Muscle layer of colon (tissue), 2 donors: ENCODE results near the gene CDO1.

Source experiments
- H3K27ac ChIP-seq: one replicate; pipeline ENCODE4 v1.7.0; 2013; ENCODE audit warnings: low read depth, mild to moderate bottlenecking, low read length, moderate library complexity
- H3K27me3 ChIP-seq, 2 donors: one replicate each; pipeline ENCODE4 v1.7.0; 2013; ENCODE audit warnings: low read length in 2 of 2, mild to moderate bottlenecking in 2 of 2; ENCODE audit not compliant: insufficient read depth in 2 of 2, control insufficient read depth in 1 of 2
- H3K36me3 ChIP-seq: one replicate; pipeline ENCODE4 v1.7.0; 2013; ENCODE audit warnings: mild to moderate bottlenecking, low read length; ENCODE audit not compliant: insufficient read depth
- H3K4me1 ChIP-seq: one replicate; pipeline ENCODE4 v1.7.0; 2013; ENCODE audit warnings: mild to moderate bottlenecking, low read length; ENCODE audit not compliant: insufficient read depth
- H3K4me3 ChIP-seq, 2 donors: one replicate each; pipeline ENCODE4 v1.7.0; 2013; ENCODE audit warnings: low read length in 2 of 2, low read depth in 1 of 2, mild to moderate bottlenecking in 1 of 2, moderate library complexity in 1 of 2
- H3K9ac ChIP-seq: one replicate; pipeline ENCODE4 v1.7.0; 2013; ENCODE audit warnings: low read length
- H3K9me3 ChIP-seq: one replicate; pipeline ENCODE4 v1.7.0; 2013; ENCODE audit warnings: mild to moderate bottlenecking, low read length
- donor health status: abdominal sarcoma.
- donor health status: Adenocarcinoma of cecum.

The CDO1 gene

GRCh38 chr5:115807654-115808052 lies 8.8 kb downstream of the CDO1 start:
- Histone ChIP-seq H3K27me3 (no peaks in the 10 kb centered on the region), H3K36me3 (no peaks in the 10 kb centered on the region), H3K4me3 (no peak overlapping the region), H3K9me3 (no peaks in the 10 kb centered on the region), H3K27ac (no peak overlapping the region), H3K9ac (no peak overlapping the region), H3K4me1 (no peaks in the 10 kb centered on the region)

- Histone ChIP-seq H3K36me3 (no peaks in the 10 kb centered on the region), H3K27ac (no peak overlapping the region), H3K9ac (no peak overlapping the region), H3K27me3 (no peaks in the 10 kb centered on the region), H3K4me1 (no peaks in the 10 kb centered on the region), H3K4me3 (no peak overlapping the region), H3K9me3 (no peaks in the 10 kb centered on the region)
Observed at GRCh38 chr5:115806986-115807653, 9.3 kb downstream of the CDO1 start.

GRCh38 chr5:115801984-115802383 lies 14.5 kb downstream of the CDO1 start:
- Histone ChIP-seq H3K9me3 (no peaks in the 10 kb centered on the region), H3K4me3 (no peak overlapping the region), H3K4me1 (no peaks in the 10 kb centered on the region), H3K36me3 (no peaks in the 10 kb centered on the region), H3K27ac (no peak overlapping the region), H3K9ac (no peak overlapping the region), H3K27me3 (no peaks in the 10 kb centered on the region)

GRCh38 chr5:115801152-115801551 lies 15.3 kb downstream of the CDO1 start:
- Histone ChIP-seq H3K27me3 (no peaks in the 10 kb centered on the region), H3K9ac (no peak overlapping the region), H3K27ac (no peak overlapping the region), H3K4me3 (no peak overlapping the region), H3K4me1 (no peaks in the 10 kb centered on the region), H3K9me3 (no peaks in the 10 kb centered on the region), H3K36me3 (no peaks in the 10 kb centered on the region)

GRCh38 chr5:115800108-115800507 lies 16.4 kb downstream of the CDO1 start:
- Histone ChIP-seq H3K9ac (no peak overlapping the region), H3K9me3 (no peaks in the 10 kb centered on the region), H3K36me3 (no peaks in the 10 kb centered on the region), H3K27me3 (no peaks in the 10 kb centered on the region), H3K27ac (no peak overlapping the region), H3K4me1 (no peaks in the 10 kb centered on the region), H3K4me3 (no peak overlapping the region)

GRCh38 chr5:115798252-115798651 lies 18.2 kb downstream of the CDO1 start:
- Histone ChIP-seq H3K27me3 (no peaks in the 10 kb centered on the region), H3K9me3 (no peaks in the 10 kb centered on the region), H3K4me1 (no peaks in the 10 kb centered on the region), H3K36me3 (no peaks in the 10 kb centered on the region), H3K4me3 (no peak overlapping the region), H3K27ac (no peak overlapping the region), H3K9ac (no peak overlapping the region)

- H3K9me3 ChIP-seq = no peaks in the 10 kb centered on the region
- no peaks in the 10 kb centered on the region for H3K4me1 ChIP-seq
- no peak overlapping the region for H3K9ac ChIP-seq
- no peaks in the 10 kb centered on the region for H3K27me3 ChIP-seq
- H3K4me3 ChIP-seq = no peak overlapping the region
- H3K27ac ChIP-seq = no peak overlapping the region
- H3K36me3 ChIP-seq = no peaks in the 10 kb centered on the region
Observed at GRCh38 chr5:115796656-115797055, 19.8 kb downstream of the CDO1 start.

GRCh38 chr5:115795700-115796099 lies 20.8 kb downstream of the CDO1 start:
- Histone ChIP-seq H3K4me1 (no peaks in the 10 kb centered on the region), H3K4me3 (no peak overlapping the region), H3K27me3 (no peaks in the 10 kb centered on the region), H3K36me3 (no peaks in the 10 kb centered on the region), H3K9ac (no peak overlapping the region), H3K27ac (no peak overlapping the region), H3K9me3 (no peaks in the 10 kb centered on the region)

- Histone ChIP-seq H3K4me1 (no peaks in the 10 kb centered on the region), H3K9me3 (no peaks in the 10 kb centered on the region), H3K27ac (no peak overlapping the region), H3K9ac (no peak overlapping the region), H3K27me3 (no peaks in the 10 kb centered on the region), H3K4me3 (no peak overlapping the region), H3K36me3 (no peaks in the 10 kb centered on the region)
Observed at GRCh38 chr5:115788440-115788839, 28.0 kb downstream of the CDO1 start.

GRCh38 chr5:115787426-115787825 lies 29.0 kb downstream of the CDO1 start:
- Histone ChIP-seq H3K4me3 (no peak overlapping the region), H3K27me3 (no peaks in the 10 kb centered on the region), H3K36me3 (no peaks in the 10 kb centered on the region), H3K9me3 (no peaks in the 10 kb centered on the region), H3K4me1 (no peaks in the 10 kb centered on the region), H3K9ac (no peak overlapping the region), H3K27ac (no peak overlapping the region)

GRCh38 chr5:115785381-115786065 lies 30.9 kb downstream of the CDO1 start:
- no peaks in the 10 kb centered on the region for H3K9me3 ChIP-seq
- no peaks in the 10 kb centered on the region for H3K27me3 ChIP-seq
- no peak overlapping the region for H3K27ac ChIP-seq
- H3K9ac ChIP-seq = no peak overlapping the region
- no peaks in the 10 kb centered on the region for H3K4me1 ChIP-seq
- H3K4me3 ChIP-seq = no peak overlapping the region
- no peaks in the 10 kb centered on the region for H3K36me3 ChIP-seq

GRCh38 chr5:115778417-115778816 lies 38.0 kb downstream of the CDO1 start:
- Histone ChIP-seq H3K27me3 (no peaks in the 10 kb centered on the region), H3K27ac (no peak overlapping the region), H3K4me1 (no peaks in the 10 kb centered on the region)

More at GRCh38 chr5:115778417-115778816, 38.0 kb downstream of the CDO1 start:
- Histone ChIP-seq H3K4me3 (no peak overlapping the region), H3K36me3 (no peaks in the 10 kb centered on the region), H3K9me3 (no peaks in the 10 kb centered on the region), H3K9ac (no peak overlapping the region)
